Measurements from ENCODE around the gene GPBP1.
"Not testable (repeated sequence)": the region's sequence is repeated elsewhere in the genome, so short reads cannot be mapped to it uniquely, and the experiment has no call there.

GPBP1 gene

DNA sequence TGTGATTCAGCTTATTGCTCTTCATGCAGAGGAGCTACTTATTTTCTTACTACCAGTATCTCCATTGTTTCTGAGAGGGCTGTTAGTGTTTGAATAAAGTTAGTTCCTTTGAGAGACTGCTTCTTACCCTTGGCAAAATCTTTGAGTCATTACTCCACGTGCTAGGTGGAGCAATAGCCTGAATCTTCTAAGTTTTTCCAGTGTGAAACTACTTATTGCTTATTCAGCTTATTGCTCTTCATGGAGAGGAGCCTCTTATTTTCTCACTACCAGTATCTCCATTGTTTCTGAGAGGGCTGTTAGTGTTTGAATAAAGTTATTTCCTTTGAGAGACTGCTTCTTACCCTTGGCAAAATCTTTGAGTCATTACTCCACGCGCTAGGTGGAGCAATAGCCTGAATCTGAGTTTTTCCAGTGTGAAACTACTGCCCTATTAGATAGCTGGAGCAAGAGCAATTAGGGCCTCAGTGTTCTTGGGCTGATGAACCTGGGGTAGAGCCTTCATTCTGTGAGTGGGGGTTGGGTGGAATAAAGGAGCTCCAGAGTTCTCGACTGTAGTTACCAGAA, 41.9 kb downstream of the GPBP1 start:
- no peak for DNase-seq

DNA sequence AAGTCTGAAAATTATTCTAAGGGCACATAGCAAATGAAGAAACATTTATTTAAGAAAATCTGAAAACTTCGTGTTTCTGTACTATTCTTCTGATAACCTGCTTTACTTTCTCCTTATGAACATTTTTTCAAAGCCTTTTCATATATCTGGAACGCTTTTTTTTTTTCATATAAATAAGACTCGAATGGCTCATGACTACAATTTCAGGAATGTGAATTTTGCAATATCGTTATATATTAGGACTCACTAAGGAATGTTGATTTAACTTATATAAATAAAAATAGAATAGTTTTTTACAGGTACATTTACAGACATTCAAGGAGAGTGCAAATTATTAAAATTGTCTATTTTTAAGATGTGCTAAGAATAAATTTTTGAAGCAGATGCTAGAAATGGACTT, 42.9 kb downstream of the GPBP1 start:
- no peak for DNase-seq

DNA sequence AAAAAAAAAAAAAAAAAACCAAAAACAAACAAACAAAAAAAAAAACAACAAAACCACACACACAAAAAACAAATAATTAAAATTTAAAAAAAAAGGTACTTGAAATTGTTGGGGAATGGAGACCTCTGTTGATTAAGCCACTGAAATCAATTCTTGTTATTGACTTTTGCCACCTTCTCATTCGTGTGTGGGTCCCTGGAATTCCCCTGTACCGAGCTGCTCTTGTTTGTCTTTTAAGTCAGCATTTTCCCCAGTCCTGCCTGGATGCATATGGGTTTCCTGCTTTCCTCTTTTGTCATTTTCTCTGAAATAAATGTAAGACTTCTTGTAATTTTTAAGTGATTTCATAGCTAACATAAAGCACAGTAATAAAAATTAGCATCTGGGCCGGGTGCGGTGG, 45.5 kb downstream of the GPBP1 start:
- peak; percentile 47 for DNase-seq

DNA sequence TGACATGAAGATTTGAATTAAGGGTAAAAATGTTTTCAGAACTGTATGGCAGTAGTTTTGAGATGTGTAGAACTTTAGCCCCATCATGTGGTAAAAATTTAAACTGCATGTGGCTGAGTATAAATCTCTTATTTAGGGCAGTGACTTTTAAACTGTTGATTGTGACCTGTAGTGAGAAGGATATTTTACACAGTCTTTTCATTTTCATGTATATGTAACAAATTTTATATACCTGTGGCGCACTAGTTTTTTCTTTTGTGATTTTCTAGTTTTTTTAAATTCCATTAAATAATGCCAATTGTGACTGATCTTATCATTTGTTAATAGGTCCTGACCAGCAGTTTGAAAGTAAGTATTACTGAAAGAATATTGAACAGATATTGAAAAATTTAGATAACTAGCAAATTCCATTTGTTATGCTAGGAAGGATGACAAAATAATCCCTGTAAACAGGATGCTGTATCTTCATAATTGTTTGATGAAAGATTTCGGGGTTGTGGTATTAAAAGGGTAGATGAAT, 47.2 kb downstream of the GPBP1 start:
- DNase-seq: peak; percentile 77

DNA sequence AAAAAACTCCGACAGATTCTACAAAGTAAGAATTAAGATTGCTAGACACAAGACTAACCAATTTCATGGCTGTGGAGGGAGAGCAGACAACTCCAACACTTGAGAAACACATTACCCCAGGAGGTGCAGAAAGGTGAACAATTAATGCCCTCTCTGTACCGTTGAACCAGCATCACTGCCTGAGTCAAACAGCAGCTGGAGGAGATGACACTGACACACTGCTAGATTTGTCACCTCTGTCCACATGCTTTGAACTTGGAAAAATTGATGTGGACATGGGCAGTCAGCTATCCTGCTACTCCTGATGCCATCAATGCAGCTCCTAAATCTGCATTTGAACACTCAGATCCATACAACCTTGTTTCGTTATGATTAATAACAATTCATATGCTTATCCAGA, 51.7 kb downstream of the GPBP1 start:
- DNase-seq: no peak

DNA sequence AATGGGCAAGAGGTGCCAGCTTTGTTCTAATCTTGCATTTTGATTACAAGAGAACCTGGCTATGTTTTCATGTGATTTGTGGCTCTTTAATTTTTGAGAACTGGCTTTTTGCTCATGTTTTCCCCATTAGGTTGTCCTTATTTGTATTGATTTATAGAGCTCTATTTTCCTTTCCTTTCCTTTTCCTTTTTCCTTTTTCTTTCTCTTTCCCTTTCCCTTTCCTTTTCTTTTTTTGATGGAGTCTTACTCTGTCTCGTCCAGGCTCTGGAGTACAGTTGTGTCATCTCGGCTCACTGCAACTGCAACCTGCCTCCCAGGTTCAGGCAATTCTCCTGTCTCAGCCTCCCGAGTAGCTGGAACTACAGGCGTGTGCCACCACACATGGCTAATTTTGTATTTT, 55.5 kb downstream of the GPBP1 start:
- DNase-seq: no peak

DNA sequence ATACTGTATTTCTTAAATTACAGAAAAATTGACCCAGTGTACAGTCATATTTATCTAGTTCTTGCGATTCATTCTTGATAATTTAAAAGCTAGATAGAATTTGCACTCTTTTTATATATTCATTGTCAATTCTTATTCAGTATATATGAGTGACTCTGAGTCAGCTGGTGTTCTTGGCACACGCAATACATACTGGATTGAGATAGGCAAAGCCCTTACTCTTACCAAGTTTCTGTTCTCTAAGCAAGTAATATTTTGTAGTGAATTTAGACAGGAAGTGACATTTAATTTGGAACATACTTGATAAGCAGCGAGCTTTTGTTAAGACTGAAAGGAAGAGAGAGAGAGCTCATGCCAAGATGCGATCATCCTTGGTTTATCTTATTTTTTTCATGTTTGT, 57.7 kb downstream of the GPBP1 start:
- DNase-seq: no peak

DNA sequence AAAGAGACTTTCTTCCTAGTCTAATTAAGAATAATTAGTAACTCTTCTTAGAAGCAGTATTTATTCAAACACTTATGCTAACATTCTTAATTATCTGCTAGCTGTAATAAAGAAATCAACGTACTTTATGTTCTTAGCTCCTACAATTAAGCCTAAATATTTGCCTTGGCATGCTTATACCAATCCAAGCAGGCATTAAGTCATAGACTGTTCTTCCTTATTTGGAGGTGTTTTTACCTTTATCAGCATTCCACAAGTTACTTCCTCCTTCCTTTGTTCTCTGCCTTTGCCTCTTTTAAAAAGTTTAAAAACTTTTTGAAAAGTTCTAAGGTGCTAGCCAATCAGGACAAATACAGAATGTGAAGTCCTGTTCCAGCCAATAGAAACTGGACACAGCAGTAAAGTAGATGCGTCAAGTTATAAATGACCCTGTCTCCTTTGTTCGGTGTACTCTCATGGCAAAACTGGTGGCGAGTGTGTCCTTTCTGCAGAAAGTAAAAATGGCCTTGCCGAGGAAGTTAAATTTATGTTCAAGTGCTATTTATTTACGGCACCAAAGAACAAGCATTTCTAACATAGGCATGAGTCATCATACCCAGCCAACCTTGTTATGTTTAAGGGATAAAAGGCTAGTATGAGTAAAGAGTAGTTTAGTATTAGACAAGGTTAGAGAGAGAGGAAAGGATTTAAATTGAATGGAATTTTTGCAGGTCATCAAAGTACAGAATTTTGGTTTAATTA, 58.6 kb downstream of the GPBP1 start:
- no peak for DNase-seq

DNA sequence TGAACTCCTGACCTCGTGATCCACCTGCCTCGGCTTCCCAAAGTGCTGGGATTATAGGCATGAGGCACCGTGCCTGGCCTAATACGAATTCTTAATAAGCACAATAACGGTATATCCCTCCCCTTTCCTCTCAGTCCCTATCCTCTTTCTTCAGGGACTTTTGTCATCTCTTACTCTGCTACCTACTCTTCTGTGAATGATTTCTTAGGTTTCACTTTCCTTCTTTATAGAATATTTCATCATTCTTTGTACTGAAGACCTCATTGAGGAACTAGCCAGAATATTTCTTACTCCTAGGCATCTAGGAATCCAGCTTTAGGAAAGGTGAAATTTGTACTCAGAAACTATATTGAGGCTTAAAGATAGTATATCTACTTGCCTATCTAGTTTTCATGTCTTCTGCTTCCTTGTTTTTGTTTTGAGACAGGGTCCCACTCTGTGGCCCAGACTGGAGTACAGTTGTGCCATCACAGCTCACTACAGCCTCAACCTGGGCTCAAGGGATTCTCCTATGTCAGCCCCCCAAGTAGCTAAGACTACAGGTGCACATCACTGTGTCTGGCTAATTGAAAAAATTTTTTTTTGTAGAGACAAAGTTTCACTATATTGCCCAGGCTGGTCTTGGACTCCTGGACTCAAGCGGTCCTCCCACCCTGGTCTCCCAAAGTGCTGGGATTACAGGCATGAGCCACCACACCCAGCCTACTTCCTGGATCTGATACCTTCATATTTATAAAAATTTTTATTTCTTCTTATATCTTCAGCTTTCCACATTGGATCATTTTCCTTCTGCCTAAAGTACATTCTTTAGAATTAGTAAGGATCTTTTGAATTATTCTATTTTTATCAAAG, 69.7 kb downstream of the GPBP1 start:
- no peak for DNase-seq

DNA sequence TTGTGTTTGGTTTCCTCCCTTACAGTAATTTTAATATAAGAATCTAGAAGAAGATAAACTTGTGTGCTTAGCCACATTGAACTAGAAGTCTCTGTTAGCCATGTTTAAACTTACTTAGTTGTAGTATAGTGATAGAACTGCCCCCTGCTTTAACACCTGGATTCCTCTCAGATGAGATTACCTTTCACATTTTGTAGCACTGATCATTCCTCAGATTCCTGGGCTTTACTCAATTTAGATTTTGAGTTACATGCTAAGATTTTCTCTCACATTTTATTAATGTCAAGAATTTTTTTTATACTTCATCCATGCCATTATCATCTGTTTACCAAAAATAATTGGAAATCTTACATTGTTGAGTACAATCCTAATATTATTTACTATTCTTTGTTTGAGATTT, 70.5 kb downstream of the GPBP1 start:
- DNase-seq: no peak

DNA sequence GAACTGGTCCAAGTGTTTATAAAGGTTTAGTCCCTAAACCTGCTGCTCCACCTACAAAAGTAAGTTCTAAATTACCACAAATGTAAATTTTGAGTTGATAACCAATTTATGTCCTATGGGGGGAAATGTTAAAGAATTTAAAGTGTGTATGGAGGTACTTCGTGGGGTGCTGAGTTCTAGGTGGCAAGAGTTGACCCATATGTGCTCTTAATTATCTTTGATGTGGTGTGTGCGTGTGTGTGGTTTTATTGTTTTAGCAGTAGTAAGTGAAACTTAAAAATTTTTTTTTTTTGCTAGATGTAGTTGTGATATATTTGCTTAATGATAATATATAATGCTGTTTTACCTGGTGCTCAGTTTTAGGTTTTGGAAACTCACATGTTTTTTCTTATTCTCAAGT, 72.6 kb downstream of the GPBP1 start:
- peak; percentile 38 for DNase-seq

DNA sequence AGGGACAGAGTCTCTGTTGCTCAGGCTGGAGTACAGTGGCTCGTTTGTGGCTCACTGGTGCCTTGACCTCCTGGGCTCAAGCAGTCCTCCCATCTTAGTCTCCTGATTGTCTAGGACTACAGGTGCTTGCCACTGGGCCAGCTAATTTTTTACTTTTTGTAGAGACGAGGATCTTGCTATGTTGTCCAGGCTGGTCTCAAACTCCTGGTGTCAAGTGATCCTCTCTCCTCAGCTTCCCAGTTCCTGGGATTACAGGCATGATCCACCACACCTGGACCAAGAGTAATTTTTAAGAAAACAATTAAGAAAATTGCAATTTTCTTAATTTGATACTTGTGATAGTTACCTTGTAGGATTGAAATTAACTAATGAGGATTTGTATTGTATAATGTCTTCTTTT, 73.9 kb downstream of the GPBP1 start:
- no peak for DNase-seq

DNA sequence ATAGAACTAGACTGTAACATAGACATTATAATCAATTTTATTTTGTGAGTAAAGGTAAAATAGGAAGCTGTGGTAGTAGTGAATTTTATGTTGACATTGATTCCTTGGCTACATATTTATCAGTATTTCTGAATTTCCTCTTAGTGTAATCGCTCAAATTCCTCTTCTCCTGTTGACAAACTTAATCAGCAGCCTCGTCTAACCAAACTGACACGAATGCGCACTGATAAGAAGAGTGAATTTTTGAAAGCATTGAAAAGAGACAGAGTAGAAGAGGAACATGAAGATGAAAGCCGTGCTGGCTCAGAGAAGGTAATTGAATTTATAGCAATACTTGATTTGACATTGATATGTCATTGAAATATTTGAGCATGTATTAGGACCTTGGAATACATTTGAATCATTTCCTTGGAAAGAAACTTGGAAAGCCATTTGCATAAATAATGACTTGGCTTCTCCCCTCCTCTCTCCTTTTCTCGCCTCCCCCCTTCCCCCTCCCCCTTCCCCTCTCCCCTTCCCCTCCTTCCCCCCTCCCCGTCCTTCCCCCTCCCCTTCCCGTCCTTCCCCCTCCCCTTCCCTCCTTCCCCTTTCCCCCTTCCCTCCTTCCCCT, 75.5 kb downstream of the GPBP1 start:
- DNase-seq: no peak

DNA sequence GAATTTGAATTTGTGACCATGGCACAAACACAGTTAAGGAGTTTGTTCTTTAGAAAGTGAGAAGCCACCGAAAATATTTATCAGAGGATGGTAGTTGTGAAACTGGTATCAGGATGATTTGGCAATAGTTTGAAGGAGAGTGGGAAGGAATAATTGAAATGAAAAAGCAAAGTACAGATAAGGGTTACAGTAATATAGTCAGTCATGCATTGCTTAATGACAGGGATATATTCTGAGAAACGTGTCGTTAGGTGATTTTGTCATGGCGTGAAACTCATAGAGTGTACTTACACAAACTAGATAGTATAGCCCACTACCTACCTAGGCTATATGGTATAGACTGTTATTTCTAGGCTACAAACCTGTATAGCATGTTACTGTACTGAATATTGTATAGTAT, 84.2 kb downstream of the GPBP1 start:
- DNase-seq: no peak

DNA sequence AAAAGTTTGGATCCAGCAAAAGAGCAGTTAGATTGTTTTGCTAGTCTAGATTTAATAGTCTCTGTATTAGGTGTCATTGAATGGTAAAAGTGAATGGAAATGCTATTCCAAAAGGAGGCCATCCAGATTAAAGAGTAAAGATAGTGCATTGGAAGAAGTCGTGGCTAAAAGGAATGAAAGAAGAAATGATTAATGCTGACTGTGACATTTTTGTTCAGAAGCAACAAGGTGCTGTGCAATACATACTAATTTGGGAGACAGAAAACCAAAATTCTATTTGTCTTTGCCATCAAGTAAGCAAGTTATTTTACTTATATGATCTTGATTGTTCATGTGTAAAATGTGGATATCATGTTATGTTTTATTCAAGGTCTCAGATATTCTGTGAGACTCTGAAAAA, 85.1 kb downstream of the GPBP1 start:
- no peak for DNase-seq

DNA sequence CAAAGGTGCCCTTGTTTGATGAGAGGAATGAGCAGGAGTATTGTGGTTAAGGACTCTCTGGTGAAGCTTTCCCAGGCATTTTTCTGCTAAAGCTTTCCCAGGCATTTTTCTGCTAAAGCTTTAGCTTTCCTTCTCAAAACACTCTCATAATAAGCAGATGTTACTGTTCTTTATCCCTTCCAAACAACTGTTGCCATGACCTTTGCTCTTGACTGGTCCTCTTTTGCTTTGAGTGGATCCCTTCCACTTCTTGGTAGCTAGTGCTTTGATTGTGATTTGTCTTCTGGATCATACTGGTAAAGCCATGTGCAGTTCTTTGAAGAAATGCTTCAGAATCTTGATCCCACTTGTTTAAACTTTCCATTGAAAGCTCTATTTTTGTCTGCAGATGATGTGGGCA, 85.8 kb downstream of the GPBP1 start:
- DNase-seq: no peak

DNA sequence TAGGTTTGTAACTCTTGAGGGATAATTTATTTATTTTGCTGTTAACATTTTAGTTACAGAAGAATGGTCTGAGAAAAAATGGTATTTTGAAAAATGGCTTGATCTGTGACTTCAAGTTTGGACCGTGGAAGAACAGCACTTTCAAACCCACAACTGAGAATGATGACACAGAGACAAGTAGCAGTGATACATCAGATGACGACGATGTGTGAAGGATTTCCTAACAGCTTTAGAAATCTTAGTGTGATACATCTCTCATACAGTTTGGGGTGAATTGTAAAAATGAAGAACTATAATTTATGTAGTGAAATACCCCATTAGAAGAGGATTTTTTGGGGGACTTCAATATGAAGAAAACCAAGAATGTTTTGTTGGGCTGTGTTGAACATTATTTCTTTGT, 88.7 kb downstream of the GPBP1 start:
- DNase-seq: no peak

DNA sequence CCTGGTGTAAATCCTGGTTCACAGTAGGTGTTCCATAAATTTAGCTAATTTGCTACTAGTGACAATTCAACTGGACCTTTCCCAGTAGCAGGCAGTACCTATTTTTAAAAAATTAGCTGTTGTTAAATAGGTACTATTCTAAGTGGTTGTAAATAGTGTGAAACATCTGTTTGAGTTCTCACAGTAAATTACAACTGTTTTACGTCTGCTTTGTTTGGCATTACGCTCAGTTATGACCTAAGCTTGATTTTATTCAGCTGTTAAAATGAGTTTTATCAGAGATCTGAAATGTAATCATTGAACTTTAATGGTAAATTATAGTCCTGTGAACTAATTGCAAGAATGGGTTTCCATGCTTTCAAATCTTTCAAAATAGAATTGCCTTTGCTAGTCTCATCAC, 93.9 kb downstream of the GPBP1 start:
- DNase-seq: no peak

DNA sequence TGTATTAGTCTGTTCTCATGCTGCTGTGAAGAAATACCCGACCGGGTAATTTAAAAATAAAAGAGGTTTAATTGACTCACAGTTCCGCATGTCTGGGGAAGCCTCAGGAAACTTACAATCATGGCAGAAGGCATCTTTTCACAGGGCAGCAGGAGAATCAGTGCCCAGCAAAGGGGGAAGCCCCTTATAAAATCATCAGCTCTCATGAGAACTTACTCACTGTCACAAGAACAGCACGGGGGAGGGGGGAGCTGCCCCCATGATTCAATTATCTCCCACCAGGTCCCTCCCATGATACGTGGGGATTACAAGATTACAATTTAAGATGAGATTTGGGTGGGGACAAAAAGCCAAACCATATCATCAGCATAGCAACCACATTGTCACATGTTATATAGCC, 102.5 kb downstream of the GPBP1 start:
- no peak for DNase-seq

DNA sequence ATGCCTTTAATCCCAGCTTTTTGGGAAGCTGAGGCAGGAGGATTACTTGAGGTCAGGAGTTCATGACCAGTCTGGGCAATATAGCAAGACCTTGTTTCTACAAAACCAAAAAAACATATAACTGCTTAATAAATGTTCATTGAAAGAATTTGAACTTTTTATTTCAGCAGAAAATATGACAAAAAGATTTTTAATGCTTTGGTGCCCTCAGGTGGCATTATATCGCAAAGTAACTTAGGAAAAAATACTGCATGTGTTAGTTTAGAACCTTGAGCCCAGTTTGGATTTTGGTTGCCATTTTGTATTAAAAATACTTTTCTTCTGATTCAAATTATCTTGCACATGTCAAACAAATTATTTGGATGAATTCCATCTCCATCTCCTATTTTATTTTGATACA, 103.2 kb downstream of the GPBP1 start:
- DNase-seq: no peak

DNA sequence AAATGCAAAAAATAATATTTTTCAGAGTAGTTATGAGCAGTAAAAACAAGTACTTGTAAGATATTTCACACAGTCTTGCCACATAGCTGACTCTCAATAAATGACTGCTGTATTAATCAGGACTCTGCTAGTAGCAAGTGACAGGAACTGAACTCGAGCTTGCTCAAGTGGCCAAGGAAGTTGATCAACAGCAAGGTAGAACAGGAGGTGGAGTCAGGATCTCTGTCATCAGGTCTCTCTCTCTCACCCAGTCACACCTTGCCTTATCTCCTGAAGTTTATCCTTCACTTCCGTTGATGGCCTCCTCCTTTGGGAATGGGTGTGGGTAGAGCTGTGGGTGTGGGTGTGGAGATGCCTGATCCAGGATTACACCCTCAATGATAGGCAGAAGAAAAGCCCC, 107.0 kb downstream of the GPBP1 start:
- DNase-seq: no peak

DNA sequence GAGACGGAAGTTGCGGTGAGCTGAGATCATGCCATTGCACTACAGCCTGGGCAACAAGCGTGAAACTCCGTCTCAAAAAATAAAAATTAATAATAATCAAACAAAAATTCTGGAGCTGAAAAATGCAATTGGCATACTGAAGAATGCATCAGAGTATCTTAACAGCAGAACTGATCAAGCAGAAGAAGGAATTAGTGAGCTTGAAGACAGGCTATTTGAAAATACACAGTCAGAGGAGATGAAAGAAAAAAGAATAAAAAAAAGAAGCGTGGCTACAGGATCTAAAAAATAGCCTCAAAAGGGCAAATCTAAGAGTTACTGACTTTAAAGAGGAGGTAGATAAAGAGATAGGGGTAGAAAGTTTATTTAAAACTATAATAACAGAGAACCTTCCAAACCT, 111.2 kb downstream of the GPBP1 start:
- DNase-seq: not testable (repeated sequence)

DNA sequence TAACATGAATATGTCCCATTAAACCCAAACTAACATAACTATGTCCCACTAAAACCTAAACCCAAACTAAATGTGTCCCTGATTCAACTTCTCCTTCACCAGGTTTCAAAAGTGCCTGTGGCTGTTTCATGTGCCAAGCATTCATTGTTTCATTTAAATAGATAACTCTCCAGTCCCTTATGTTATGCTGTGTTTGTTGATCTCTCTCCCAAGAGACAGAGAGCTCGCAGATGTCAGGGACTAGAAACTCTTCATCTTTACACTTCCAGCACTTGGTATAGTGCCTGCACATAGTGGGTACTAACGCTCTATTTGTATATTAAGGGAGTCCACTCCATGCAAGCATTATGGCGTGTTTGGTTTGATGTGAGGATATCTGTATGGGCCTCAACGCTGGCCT, 118.0 kb downstream of the GPBP1 start:
- no peak for DNase-seq

DNA sequence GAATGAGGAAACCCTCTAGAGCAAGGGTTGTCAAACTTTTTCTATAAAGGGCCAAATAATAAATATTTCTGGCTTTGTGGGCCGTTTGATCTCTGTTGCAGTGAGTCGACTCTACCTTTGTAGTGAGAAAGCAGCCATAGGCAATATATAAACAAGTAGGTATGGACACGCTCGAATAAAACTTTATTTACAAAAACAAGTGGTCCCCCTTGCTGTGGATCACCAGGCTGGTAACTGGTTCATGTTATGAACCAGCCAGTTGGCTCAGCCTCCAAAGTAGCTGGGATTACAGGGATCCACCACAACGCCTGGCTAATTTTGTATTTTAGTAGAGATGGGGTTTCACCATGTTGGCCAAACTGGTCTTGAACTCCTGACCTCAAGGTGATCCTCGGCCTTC, 118.5 kb downstream of the GPBP1 start:
- DNase-seq: no peak
